Keratinocyte (primary cell): ENCODE data around the gene GLRX5. TPM values are rescaled to one million over a fixed set of nuclear protein-coding genes. Genes with fewer than 3 reads are reported as not detected.

Experiments
- DNase-seq: peaks from one replicate; pipeline ENCODE4 v3.0.0-alpha.2; 2011; ENCODE audit warnings: low read depth, missing footprints, low spot score
- FAIRE-seq: peaks from 2 replicates; lab custom pipeline; 2011; peaks lifted over from hg19 to GRCh38; lab: Jason Lieb, UNC
- H2AFZ ChIP-seq: 2 replicates; pipeline ENCODE4 v1.6.0; 2012; ENCODE audit warnings: low read length, control low read depth, inconsistent platforms; ENCODE audit not compliant: control insufficient read depth
- H3K27ac ChIP-seq: 2 replicates; pipeline ENCODE4 v1.5.1; 2011; ENCODE audit warnings: low read length; ENCODE audit not compliant: control insufficient read depth, insufficient read depth
- H3K27me3 ChIP-seq: 3 replicates; pipeline ENCODE4 v1.6.0; 2011; ENCODE audit warnings: low read length; ENCODE audit not compliant: control insufficient read depth, insufficient read depth; ENCODE audit errors: extremely low read depth
- H3K36me3 ChIP-seq, 2 experiments: 2 replicates in 1 of 2; 3 replicates in 1 of 2; pipeline ENCODE4 v1.5.1; 2011; ENCODE audit warnings: low read length in 2 of 2, mild to moderate bottlenecking in 1 of 2; ENCODE audit not compliant: control insufficient read depth in 2 of 2, insufficient read depth in 2 of 2; ENCODE audit errors: extremely low read depth in 1 of 2
- H3K4me1 ChIP-seq: 3 replicates; pipeline ENCODE4 v1.5.1; 2011; ENCODE audit warnings: low read length; ENCODE audit not compliant: control insufficient read depth, insufficient read depth; ENCODE audit errors: extremely low read depth
- H3K4me2 ChIP-seq: 3 replicates; pipeline ENCODE4 v1.6.0; 2011; ENCODE audit warnings: low read depth, low read length; ENCODE audit not compliant: control insufficient read depth, insufficient read depth; ENCODE audit errors: extremely low read depth
- H3K4me3 ChIP-seq, 3 experiments: fragments of 200-600 bp in 1 of 3; sonication (generic) in 1 of 3; 2 replicates in 2 of 3; 3 replicates in 1 of 3; pipeline ENCODE4 v1.5.1; 2011 to 2016; ENCODE audit warnings: low read length in 3 of 3, mild to moderate bottlenecking in 3 of 3, control low read depth in 2 of 3, inconsistent platforms in 1 of 3, low read depth in 1 of 3, mixed read lengths in 1 of 3, mixed run types in 1 of 3, moderate library complexity in 1 of 3; ENCODE audit not compliant: control insufficient read depth in 2 of 3, insufficient read depth in 2 of 3; ENCODE audit errors: extremely low read depth in 1 of 3
- H3K79me2 ChIP-seq: 2 replicates; pipeline ENCODE4 v1.6.0; 2012; ENCODE audit warnings: low read length; ENCODE audit not compliant: control insufficient read depth, insufficient read depth
- H3K9ac ChIP-seq: 3 replicates; pipeline ENCODE4 v1.6.0; 2011; ENCODE audit warnings: low read length; ENCODE audit not compliant: control insufficient read depth, insufficient read depth; ENCODE audit errors: extremely low read depth
- H3K9me1 ChIP-seq: 3 replicates; pipeline ENCODE4 v1.6.0; 2011; ENCODE audit warnings: low read length; ENCODE audit not compliant: control insufficient read depth, insufficient read depth; ENCODE audit errors: extremely low read depth
- H3K9me3 ChIP-seq: 2 replicates; pipeline ENCODE4 v1.5.1; 2012; ENCODE audit warnings: low read depth, low read length; ENCODE audit not compliant: control insufficient read depth
- H4K20me1 ChIP-seq: 3 replicates; pipeline ENCODE4 v1.6.0; 2011; ENCODE audit warnings: low read length; ENCODE audit not compliant: control insufficient read depth, insufficient read depth; ENCODE audit errors: extremely low read depth
- CTCF ChIP-seq, 3 experiments: IDR thresholded peaks in 1 of 3; conservative IDR thresholded peaks in 1 of 3; optimal IDR thresholded peaks in 1 of 3; 2 replicates in 2 of 3; 3 replicates in 1 of 3; pipeline versions ENCODE3 to v1.5.1; 2011; ENCODE audit warnings: low read length in 3 of 3, mild to moderate bottlenecking in 3 of 3, moderate library complexity in 2 of 3, control low read depth in 1 of 3, inconsistent platforms in 1 of 3; ENCODE audit not compliant: insufficient read depth in 2 of 3; ENCODE audit errors: extremely low read depth in 1 of 3
- EZH2 ChIP-seq: IDR thresholded peaks from one replicate; pipeline ENCODE4 v1.6.1; 2012; ENCODE audit warnings: inconsistent platforms, mild to moderate bottlenecking, low read length, moderate library complexity
- dilution Hi-C: fragments of 300-500 bp; cut with MboI; formaldehyde crosslinking; loops from one replicate; pipeline ENCODE4 v1.7.0; 2020; ENCODE audit warnings: low sequenced_read_pairs; ENCODE audit not compliant: extremely low pct_ligation_motif_present
- polyA plus RNA-seq, 5 experiments: library from polyadenylated mRNA; depleted of rRNA in 3 of 5; stranded (reverse) in 3 of 5; stranded (forward) in 1 of 5; unstranded in 1 of 5; fragments of >200 nt; gene quantifications; 1 replicate in 1 of 5; 2 replicates in 3 of 5; 3 replicates in 1 of 5; pipeline versions ENCODE4 v1.2.1 to v1.2.3, GENCODE V29; 2011 to 2012; ENCODE audit warnings: missing spikeins in 2 of 5, low read depth in 1 of 5, low replicate concordance in 1 of 5

The GLRX5 gene
- polyA plus RNA-seq, 1 donor (not counting 4 experiments of a cell fraction or from before 2014, with no cell fraction given) = 60.9 TPM

- Histone ChIP-seq H3K4me3 (no peak overlapping the region), H3K27me3 (no peaks in the 10 kb centered on the region), H3K27ac (no peak overlapping the region), H3K9me1 (no peaks in the 10 kb centered on the region), H3K79me2 (no peaks in the 10 kb centered on the region), H3K9ac (no peak overlapping the region), H4K20me1 (no peaks in the 10 kb centered on the region), H3K9me3 (no peaks in the 10 kb centered on the region), H2AFZ (no peak overlapping the region), H3K36me3 (no peaks in the 10 kb centered on the region), H3K4me2 (no peak overlapping the region), H3K4me1 (no peaks in the 10 kb centered on the region)
- TF ChIP-seq CTCF (optimal IDR thresholded peaks at IDR 0.05 in 1 of 3, IDR thresholded peaks at IDR 0.05 in 1 of 3, conservative IDR thresholded peaks at IDR 0.05 in 1 of 3; ENCODE audit: extremely low read depth in 1 of 3, insufficient read depth in 2 of 3, low read length in 3 of 3) (no peak), EZH2 (no peak)
- FAIRE-seq (no peak), DNase-seq (no peak)
- dilution Hi-C loops = loop anchor here (25.0 kb wide), 1 partner anchor 405 kb away; no protein-coding TSS in a partner anchor
These were observed 22.4 kb downstream of the GLRX5 start for GRCh38 chr14:95557291-95557690.

DNA sequence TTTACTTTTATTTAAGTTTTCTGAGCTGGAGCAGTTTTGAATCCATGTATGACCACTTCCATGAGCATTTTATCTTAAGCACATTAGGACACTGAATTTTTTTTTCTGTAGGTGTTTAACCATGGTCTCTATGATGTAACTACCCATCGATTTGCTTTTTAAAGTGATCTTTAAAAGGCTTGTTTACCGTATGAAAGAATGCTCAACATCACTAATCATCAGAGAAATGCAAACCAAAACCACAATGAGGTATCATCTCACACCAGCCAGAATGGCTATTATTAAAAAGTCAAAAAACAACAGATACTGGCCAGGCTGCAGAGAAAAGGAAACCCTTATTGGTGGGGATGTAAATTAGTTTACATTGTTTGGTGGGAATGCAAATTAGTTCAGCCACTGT lies 23.0 kb downstream of the GLRX5 start:
- FAIRE-seq (no peak), DNase-seq (no peak)
- Histone ChIP-seq H3K4me2 (no peak overlapping the region), H3K9me3 (no peaks in the 10 kb centered on the region), H4K20me1 (no peaks in the 10 kb centered on the region), H3K27me3 (no peaks in the 10 kb centered on the region), H3K36me3 (no peaks in the 10 kb centered on the region), H2AFZ (no peak overlapping the region), H3K79me2 (no peaks in the 10 kb centered on the region), H3K4me3 (no peak overlapping the region), H3K27ac (no peak overlapping the region), H3K4me1 (no peaks in the 10 kb centered on the region), H3K9me1 (no peaks in the 10 kb centered on the region), H3K9ac (no peak overlapping the region)
- dilution Hi-C loops = loop anchor here (25.0 kb wide), 1 partner anchor 404 kb away; no protein-coding TSS in a partner anchor
- TF ChIP-seq EZH2 = no peak
- no peak for TF ChIP-seq CTCF (optimal IDR thresholded peaks at IDR 0.05 in 1 of 3, IDR thresholded peaks at IDR 0.05 in 1 of 3, conservative IDR thresholded peaks at IDR 0.05 in 1 of 3; ENCODE audit: extremely low read depth in 1 of 3, insufficient read depth in 2 of 3, low read length in 3 of 3)
